ENCODE data around the gene ALG10B.
A peak's percentile ranks its signal among the peaks of the same experiment; 100 is the strongest.
"Not testable (repeated sequence)": the region's sequence is repeated elsewhere in the genome, so short reads cannot be mapped to it uniquely, and the experiment has no call there.

Gene ALG10B, protein sequence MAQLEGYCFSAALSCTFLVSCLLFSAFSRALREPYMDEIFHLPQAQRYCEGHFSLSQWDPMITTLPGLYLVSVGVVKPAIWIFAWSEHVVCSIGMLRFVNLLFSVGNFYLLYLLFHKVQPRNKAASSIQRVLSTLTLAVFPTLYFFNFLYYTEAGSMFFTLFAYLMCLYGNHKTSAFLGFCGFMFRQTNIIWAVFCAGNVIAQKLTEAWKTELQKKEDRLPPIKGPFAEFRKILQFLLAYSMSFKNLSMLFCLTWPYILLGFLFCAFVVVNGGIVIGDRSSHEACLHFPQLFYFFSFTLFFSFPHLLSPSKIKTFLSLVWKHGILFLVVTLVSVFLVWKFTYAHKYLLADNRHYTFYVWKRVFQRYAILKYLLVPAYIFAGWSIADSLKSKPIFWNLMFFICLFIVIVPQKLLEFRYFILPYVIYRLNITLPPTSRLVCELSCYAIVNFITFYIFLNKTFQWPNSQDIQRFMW

DNA sequence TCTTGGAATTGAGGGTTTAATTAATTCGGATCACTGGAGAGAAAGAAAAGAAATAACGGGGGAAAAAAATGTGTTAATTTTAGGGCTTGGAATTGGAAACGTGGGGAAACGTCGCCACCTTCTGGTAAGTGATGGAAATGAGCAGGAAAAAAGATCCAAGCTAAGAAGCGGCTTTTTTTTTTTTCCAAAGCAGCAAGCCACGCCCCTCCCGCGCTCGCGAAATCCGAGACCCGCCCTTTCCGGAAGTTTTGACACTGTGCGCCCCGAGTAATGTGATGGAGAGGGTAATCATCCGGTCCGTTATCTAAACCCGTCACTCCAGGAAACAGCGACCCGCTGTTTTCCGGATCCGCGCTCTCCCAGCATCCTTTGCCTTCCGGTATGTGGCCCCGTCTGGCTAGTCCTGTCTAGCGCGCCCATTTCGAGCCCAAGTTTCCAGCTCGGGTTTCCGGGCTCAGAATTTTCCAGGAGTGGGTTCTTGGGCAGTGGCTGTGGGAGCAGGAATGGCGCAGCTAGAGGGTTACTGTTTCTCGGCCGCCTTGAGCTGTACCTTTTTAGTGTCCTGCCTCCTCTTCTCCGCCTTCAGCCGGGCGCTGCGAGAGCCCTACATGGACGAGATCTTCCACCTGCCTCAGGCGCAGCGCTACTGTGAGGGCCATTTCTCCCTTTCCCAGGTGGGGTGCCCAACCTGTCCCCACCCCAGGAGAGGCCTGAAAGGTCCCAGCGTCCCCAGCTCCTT is at the start of gene ALG10B:
Gene ALG10B (plus strand): TSS at position 384 of the 739 bp plus-strand sequence. CDS start 120 bp downstream, at position 504.
- peak; percentile 94 for DNase-seq

- no peak for DNase-seq
Measured at GRCh38 chr12:38268612-38269011, 48.0 kb upstream of the ALG10B start.

- DNase-seq = no peak
Measured at GRCh38 chr12:38269897-38270296, 46.7 kb upstream of the ALG10B start.

GRCh38 chr12:38279756-38280155 is 36.8 kb upstream of the ALG10B start:
- no peak for DNase-seq

DNA sequence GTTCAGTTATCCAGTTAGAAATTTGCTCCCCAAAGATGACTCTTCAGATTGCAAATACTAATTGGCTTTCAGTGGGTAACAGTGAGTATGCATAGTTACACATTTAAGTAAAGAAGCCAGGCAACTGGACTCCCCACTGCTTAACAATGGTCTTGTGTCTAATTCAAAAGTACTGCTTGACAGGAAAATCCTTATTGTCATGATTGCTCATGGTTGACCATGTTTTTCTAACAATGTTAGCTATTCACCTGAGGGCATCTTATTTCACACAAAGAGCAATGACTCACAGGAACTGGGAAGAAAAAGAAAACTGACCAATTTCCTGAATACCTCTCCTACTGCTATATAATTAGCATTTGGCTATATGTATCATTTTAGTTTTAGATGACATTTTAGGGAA is 33.7 kb upstream of the ALG10B start:
- DNase-seq = no peak

- DNase-seq = no peak
Measured at GRCh38 chr12:38289396-38289795, 27.2 kb upstream of the ALG10B start.

DNA sequence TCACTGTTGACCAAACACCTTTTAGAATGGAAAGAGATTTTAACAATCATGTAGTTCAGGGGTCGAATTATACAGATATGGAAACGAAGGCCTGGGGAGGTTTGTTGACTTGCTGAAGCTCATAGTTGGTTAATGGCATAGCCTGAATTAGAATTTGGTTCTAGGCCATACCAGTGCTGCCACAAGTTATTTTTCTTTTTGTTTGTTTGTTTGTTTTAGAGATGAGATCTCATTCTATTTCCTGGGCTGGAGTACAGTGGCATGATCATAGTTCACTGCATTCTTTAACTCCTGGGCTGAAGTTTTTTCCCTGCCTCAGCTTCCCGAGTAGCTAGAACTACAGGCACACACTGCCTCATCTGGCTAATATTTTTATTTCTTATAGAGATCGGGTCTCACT is 25.4 kb upstream of the ALG10B start:
- DNase-seq = no peak

GRCh38 chr12:38302972-38303371 is 13.6 kb upstream of the ALG10B start:
- DNase-seq = not testable (repeated sequence)

GRCh38 chr12:38321966-38322365 is 5.4 kb downstream of the ALG10B start:
- not testable (repeated sequence) for DNase-seq

GRCh38 chr12:38324912-38325311 is 8.3 kb downstream of the ALG10B start:
- no peak for DNase-seq

GRCh38 chr12:38327356-38327755 is 10.8 kb downstream of the ALG10B start:
- DNase-seq = no peak

- DNase-seq = no peak
Measured at GRCh38 chr12:38328306-38328895, 11.8 kb downstream of the ALG10B start.

DNA sequence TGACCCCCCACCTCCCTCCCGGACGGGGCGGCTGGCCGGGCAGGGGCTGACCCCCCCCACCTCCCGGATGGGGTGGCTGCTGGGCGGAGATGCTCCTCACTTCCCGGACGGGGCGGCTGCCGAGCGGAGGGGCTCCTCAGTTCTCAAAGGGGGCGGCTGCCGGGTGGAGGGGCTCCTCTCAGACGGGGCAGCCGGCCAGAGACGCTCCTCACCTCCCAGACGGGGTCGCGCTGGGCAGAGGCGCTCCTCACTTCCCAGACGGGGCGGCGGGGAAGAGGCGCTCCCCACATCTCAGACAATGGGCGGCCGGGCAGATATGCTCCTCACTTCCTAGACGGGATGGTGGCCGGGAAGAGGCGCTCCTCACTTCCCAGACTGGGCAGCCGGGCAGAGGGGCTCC is 13.8 kb downstream of the ALG10B start:
- not testable (repeated sequence) for DNase-seq

GRCh38 chr12:38332814-38333213 is 16.2 kb downstream of the ALG10B start:
- no peak for DNase-seq

- DNase-seq = no peak
Measured at GRCh38 chr12:38342444-38342843, 25.9 kb downstream of the ALG10B start.

DNA sequence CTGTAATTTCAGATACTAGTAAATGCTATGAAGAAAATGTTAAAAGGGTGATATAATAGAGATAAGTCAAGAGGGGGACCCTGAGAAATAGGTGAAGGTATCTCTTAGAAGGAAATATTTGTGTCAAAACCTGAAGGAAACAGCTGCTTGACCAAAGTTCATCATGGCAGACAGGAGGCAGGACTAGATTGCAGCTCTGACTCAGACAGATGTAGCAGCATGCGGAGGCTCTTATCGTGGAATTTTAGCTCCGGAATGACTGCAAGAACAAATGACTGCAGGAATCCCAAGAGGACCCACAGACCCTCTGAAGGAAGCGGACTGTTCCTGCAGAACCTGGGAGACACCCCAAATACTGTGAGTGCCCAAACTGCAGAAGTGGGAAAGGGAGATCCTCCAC is 26.7 kb downstream of the ALG10B start:
- DNase-seq = not testable (repeated sequence)

DNA sequence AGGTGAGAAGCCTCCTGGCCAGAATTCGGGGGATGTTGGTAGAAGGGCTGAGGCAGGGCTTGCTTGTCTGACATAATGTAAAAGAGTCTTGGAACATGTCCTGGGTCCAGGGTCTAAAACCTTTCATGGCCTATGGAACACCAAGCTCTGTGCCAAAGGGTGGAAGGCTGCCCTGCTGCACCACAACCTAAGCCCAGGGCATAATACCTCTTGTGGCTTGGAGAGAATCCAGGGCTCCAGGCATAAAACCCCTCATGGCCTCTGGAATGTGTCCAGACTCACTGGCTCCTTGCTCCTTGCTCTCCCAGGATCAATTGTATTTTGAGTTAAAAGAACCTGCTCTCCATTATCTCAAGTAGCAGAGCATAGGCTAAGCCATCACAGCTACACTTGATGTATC is 27.3 kb downstream of the ALG10B start:
- DNase-seq = not testable (repeated sequence)

DNA sequence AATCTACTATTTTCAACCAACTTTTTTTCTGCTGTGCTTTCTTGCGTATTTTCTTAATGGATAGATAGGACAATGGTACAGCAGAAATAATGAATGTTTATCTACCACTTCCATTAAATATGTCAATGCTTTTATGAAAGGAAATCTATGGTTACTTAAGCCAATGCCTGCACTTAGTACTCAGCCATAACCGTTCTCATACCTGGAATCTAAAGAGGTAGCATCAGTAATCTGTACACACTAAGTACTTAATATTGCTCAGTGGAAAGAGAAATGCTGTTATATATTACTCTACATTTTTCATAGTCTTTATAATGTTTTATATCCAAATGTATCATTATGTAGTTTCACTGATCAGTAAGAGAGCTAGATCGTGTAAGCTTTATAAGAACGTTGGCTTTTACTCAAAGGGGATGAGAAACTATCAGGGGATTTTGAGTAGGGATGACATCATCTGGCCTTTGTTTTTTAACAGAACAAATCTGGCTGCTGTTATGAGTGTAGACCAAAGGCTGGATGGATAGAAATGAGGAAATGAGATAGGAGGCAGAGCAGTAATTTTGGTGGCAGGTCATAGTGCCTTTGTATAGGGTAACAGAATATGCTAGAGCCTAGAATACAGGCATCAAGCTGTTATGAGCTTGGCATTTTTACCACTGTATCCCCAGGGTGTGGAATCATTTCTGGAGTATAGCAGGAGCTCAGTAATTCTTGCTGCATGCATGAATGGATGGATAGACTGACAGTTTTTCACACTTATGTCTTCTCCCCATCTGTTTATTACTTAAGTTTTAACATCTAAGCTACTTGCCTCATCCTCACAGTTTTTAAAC is 34.0 kb downstream of the ALG10B start:
- DNase-seq = no peak

- not testable (repeated sequence) for DNase-seq
Measured at GRCh38 chr12:38351175-38351508, 34.6 kb downstream of the ALG10B start.

DNA sequence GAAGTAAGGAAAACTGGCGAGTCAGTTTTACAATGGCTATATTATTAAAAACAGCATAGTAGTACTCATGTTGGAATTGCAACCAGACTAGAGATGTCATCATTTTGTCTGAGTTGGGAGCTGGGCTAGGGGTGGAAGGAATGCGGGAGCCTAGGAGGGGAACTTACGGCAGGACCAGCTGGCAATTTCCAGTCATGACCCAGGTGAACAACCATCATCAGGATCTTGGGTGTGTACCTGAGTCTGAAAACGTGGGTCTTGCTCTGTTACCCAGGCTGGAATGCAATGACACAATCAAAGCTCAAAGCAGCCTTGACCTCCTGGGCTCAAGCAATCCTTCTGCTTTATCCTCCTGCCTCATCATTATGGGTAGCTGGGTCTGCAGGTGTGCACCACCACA is 50.9 kb downstream of the ALG10B start:
- no peak for DNase-seq

- DNase-seq = no peak
Measured at GRCh38 chr12:38370311-38370710, 53.7 kb downstream of the ALG10B start.

- no peak for DNase-seq
Measured at GRCh38 chr12:38373784-38374183, 57.2 kb downstream of the ALG10B start.

DNA sequence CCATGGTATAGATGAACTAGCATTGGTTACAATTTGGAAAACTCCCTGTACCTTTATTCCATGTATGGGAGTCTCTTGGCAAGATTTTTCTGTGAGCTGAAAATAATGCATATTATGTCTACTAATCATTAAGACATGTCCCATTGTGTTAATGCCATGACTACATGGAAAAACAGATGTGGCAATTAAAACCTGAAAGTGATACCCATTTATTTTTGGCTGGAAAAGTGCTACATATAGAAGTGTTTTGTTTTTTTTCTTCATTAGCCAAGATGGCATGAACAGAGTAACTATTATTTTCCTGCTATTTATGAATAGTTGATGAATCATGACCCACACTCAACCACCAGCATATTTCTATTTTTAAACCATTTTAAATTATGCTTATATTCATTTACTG is 58.2 kb downstream of the ALG10B start:
- DNase-seq = no peak
